ENCODE results near the gene TBC1D9.

The TBC1D9 gene

DNA sequence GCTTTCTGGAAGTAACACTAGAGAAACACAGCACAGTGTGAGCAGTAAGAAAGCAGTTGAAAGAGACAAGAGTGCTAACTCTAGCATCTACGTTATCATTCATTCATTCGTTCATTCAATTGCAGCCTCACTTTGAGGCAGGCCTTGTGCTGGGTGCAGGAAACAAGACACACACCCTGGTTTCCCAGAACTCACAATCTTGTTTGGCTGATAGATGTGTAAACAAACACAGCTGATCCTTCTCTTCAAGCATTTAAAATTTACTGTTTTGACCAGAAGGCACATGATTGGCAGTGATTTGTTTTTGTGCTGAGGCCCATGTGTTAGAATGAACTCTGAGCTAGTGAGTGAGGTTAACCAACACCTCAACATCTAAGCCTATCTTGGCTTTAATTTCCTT, 20.4 kb upstream of the TBC1D9 start:
- Histone ChIP-seq H3K27ac (ENCODE audit: low read depth, low read length) (no peak overlapping the region), H3K9me3 (ENCODE audit: control insufficient read depth, insufficient read depth, low read length) (peaks cover 5% of the 10 kb centered on the region; the same call in 1 of the 2 replicates)

DNA sequence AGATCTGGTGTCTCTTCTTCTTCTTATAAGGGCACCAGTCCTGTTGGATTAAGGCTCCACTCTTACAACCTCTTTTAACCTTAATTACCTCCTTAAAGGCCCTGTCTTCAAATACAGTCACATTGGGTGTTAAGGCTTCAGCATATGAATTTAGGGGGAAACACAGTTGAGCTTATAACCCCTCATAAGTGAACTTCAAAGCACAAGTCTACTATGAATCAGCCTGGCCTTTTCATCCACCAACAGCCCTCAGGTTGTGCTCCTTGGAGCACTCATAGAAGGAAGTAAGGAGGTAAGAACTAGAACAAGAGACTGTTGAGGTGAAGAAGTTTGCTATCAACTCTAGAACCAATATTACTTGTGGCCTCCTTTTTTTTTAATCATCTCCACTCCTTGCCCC, 18.8 kb upstream of the TBC1D9 start:
- Histone ChIP-seq H3K9me2 (replicated peaks; ENCODE audit: control insufficient read depth, low read length) (no peaks in the 10 kb centered on the region), H3K4me2 (ENCODE audit: low read length) (no peak overlapping the region), H3K79me2 (ENCODE audit: control insufficient read depth, low read length) (no peaks in the 10 kb centered on the region), H3K27ac (ENCODE audit: low read depth, low read length) (no peak overlapping the region), H3K27me3 (ENCODE audit: control insufficient read depth, low read length) (no peaks in the 10 kb centered on the region), H4K20me1 (ENCODE audit: control insufficient read depth, insufficient read depth, low read depth, low read length) (no peaks in the 10 kb centered on the region), H3F3A (ENCODE audit: control insufficient read depth, insufficient read depth) (no peaks in the 10 kb centered on the region), H3K4me3 (ENCODE audit: low read length) (no peak overlapping the region), H3K36me3 (ENCODE audit: control insufficient read depth, low read length) (no peaks in the 10 kb centered on the region), H3K9me3 (ENCODE audit: control insufficient read depth, insufficient read depth, low read length) (peaks cover 6% of the 10 kb centered on the region; the same call in 1 of the 2 replicates), H3K4me1 (ENCODE audit: control insufficient read depth, low read length) (peaks cover 23% of the 10 kb centered on the region)
- TF ChIP-seq, protein P1, sequence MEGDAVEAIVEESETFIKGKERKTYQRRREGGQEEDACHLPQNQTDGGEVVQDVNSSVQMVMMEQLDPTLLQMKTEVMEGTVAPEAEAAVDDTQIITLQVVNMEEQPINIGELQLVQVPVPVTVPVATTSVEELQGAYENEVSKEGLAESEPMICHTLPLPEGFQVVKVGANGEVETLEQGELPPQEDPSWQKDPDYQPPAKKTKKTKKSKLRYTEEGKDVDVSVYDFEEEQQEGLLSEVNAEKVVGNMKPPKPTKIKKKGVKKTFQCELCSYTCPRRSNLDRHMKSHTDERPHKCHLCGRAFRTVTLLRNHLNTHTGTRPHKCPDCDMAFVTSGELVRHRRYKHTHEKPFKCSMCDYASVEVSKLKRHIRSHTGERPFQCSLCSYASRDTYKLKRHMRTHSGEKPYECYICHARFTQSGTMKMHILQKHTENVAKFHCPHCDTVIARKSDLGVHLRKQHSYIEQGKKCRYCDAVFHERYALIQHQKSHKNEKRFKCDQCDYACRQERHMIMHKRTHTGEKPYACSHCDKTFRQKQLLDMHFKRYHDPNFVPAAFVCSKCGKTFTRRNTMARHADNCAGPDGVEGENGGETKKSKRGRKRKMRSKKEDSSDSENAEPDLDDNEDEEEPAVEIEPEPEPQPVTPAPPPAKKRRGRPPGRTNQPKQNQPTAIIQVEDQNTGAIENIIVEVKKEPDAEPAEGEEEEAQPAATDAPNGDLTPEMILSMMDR (IDR thresholded peaks at IDR 0.05; ENCODE audit: low read depth, low read length, poor library complexity, severe bottlenecking) = no peak
- no peak for TF ChIP-seq EZH2phosphoT487 (IDR thresholded peaks at IDR 0.05; ENCODE audit: borderline replicate concordance, low read length)

More for the DNA sequence above, 20.4 kb upstream of the TBC1D9 start:
- Histone ChIP-seq H3K4me3 (ENCODE audit: low read length) (no peak overlapping the region), H3K4me2 (ENCODE audit: low read length) (no peak overlapping the region), H3K27me3 (ENCODE audit: control insufficient read depth, low read length) (no peaks in the 10 kb centered on the region), H4K20me1 (ENCODE audit: control insufficient read depth, insufficient read depth, low read depth, low read length) (no peaks in the 10 kb centered on the region), H3K9me2 (replicated peaks; ENCODE audit: control insufficient read depth, low read length) (no peaks in the 10 kb centered on the region), H3K36me3 (ENCODE audit: control insufficient read depth, low read length) (no peaks in the 10 kb centered on the region), H3K79me2 (ENCODE audit: control insufficient read depth, low read length) (no peaks in the 10 kb centered on the region), H3K4me1 (ENCODE audit: control insufficient read depth, low read length) (peaks cover 23% of the 10 kb centered on the region), H3F3A (ENCODE audit: control insufficient read depth, insufficient read depth) (peaks cover 4% of the 10 kb centered on the region; the same call in 1 of the 2 replicates)
- TF ChIP-seq, protein P1 (IDR thresholded peaks at IDR 0.05; ENCODE audit: low read depth, low read length, poor library complexity, severe bottlenecking) = no peak

DNA sequence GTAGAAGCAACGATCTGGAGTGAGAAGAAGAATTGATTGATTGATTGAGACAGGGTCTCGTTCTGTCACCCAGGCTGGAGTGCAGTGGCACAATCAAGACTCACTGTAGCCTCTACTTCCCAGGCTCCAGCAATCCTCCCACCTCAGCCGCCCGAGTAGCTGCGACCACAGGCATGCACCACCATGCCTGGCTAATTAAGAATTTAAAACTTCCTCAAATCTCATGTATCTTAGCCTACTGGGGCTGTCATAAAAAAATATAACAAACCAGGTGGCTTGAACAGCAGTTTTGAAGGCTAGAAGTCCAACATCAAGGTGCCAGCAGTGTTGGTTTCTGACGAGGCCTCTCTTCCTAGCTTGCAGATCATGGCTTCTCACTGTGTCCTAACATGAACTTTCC, 18.3 kb upstream of the TBC1D9 start:
- Histone ChIP-seq H3K9me3 (ENCODE audit: control insufficient read depth, insufficient read depth, low read length) (peaks cover 6% of the 10 kb centered on the region; the same call in 1 of the 2 replicates), H3K4me3 (ENCODE audit: low read length) (no peak overlapping the region), H3K9me2 (replicated peaks; ENCODE audit: control insufficient read depth, low read length) (no peaks in the 10 kb centered on the region), H3K4me1 (ENCODE audit: control insufficient read depth, low read length) (peaks cover 23% of the 10 kb centered on the region), H3K4me2 (ENCODE audit: low read length) (no peak overlapping the region), H3K79me2 (ENCODE audit: control insufficient read depth, low read length) (no peaks in the 10 kb centered on the region), H4K20me1 (ENCODE audit: control insufficient read depth, insufficient read depth, low read depth, low read length) (no peaks in the 10 kb centered on the region), H3K27me3 (ENCODE audit: control insufficient read depth, low read length) (no peaks in the 10 kb centered on the region), H3K27ac (ENCODE audit: low read depth, low read length) (no peak overlapping the region), H3F3A (ENCODE audit: control insufficient read depth, insufficient read depth) (no peaks in the 10 kb centered on the region), H3K36me3 (ENCODE audit: control insufficient read depth, low read length) (no peaks in the 10 kb centered on the region)
- no peak for TF ChIP-seq EZH2phosphoT487 (IDR thresholded peaks at IDR 0.05; ENCODE audit: borderline replicate concordance, low read length)
- TF ChIP-seq, protein P1 (IDR thresholded peaks at IDR 0.05; ENCODE audit: low read depth, low read length, poor library complexity, severe bottlenecking) = no peak

All from DOHH2 (cell line).